ENCODE measurements around the gene MAP7D1.

DNA sequence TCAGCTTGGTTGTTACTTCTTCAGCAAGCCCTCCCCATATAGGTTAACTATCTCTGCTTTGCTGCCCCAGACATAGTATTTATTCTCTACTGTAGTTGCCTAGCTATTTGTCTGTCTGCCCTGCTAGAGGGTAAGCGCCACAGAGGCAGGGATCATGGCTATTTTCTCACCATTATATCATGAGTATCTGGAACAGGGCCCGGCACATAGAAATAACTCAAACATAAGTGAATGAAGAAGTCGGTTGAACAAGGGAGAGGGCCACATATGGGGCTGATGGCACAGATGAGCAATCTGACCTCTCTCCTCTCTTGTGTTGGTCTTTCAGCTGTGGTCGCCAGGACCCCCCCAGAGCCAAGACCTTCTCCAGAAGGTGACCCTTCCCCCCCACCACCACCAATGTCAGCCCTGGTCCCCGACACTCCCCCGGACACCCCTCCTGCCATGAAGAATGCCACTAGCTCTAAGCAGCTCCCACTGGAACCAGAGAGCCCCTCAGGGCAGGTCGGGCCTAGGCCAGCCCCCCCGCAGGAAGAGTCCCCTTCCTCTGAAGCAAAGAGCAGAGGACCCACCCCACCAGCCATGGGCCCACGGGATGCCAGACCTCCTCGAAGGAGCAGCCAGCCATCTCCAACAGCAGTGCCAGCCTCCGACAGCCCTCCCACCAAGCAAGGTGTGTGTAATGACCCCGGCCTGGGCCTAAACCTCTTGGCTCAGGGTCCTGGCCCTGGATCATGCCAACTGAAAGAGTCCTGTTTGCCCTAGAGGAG, 14.9 kb downstream of the MAP7D1 start:
- TF ChIP-seq, protein P1, sequence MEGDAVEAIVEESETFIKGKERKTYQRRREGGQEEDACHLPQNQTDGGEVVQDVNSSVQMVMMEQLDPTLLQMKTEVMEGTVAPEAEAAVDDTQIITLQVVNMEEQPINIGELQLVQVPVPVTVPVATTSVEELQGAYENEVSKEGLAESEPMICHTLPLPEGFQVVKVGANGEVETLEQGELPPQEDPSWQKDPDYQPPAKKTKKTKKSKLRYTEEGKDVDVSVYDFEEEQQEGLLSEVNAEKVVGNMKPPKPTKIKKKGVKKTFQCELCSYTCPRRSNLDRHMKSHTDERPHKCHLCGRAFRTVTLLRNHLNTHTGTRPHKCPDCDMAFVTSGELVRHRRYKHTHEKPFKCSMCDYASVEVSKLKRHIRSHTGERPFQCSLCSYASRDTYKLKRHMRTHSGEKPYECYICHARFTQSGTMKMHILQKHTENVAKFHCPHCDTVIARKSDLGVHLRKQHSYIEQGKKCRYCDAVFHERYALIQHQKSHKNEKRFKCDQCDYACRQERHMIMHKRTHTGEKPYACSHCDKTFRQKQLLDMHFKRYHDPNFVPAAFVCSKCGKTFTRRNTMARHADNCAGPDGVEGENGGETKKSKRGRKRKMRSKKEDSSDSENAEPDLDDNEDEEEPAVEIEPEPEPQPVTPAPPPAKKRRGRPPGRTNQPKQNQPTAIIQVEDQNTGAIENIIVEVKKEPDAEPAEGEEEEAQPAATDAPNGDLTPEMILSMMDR (IDR thresholded peaks at IDR 0.05; ENCODE audit: poor library complexity) = no peak
- no peak for TF ChIP-seq EZH2phosphoT487 (IDR thresholded peaks at IDR 0.05; ENCODE audit: low read depth, severe bottlenecking, unreplicated experiment)

Data from hepatocyte (in vitro differentiated cells).